ENCODE measurements around the gene TNFRSF12A. TPM values are rescaled to one million over a fixed set of nuclear protein-coding genes. Genes with fewer than 3 reads are reported as not detected.

Gene TNFRSF12A
- total and polyA plus RNA-seq, 2 of the 13 experiments (the other 11 are each of a cell fraction or from before 2014, with no cell fraction given) = 61.9 to 66.0 TPM

DNA sequence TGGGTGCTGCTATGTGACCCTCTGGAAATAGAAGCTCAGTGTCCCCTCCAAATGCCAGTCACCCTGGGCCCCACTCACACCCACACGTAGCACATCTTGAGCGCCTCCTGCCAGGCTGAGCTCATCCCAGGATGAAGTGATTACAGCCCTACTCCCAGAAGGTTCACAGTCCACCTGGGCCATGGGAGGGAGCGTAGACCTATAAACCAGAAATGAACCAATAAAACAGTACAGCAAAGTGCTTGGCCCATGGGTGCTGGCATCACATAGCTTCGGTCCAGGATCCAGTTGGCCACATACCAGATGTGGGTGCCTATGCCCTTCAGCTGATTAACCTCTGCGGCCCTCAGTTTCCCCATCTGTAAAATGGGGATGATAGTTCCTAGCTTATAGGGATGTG is 18.7 kb downstream of the TNFRSF12A start (continued):
- TF ChIP-seq, protein P1, sequence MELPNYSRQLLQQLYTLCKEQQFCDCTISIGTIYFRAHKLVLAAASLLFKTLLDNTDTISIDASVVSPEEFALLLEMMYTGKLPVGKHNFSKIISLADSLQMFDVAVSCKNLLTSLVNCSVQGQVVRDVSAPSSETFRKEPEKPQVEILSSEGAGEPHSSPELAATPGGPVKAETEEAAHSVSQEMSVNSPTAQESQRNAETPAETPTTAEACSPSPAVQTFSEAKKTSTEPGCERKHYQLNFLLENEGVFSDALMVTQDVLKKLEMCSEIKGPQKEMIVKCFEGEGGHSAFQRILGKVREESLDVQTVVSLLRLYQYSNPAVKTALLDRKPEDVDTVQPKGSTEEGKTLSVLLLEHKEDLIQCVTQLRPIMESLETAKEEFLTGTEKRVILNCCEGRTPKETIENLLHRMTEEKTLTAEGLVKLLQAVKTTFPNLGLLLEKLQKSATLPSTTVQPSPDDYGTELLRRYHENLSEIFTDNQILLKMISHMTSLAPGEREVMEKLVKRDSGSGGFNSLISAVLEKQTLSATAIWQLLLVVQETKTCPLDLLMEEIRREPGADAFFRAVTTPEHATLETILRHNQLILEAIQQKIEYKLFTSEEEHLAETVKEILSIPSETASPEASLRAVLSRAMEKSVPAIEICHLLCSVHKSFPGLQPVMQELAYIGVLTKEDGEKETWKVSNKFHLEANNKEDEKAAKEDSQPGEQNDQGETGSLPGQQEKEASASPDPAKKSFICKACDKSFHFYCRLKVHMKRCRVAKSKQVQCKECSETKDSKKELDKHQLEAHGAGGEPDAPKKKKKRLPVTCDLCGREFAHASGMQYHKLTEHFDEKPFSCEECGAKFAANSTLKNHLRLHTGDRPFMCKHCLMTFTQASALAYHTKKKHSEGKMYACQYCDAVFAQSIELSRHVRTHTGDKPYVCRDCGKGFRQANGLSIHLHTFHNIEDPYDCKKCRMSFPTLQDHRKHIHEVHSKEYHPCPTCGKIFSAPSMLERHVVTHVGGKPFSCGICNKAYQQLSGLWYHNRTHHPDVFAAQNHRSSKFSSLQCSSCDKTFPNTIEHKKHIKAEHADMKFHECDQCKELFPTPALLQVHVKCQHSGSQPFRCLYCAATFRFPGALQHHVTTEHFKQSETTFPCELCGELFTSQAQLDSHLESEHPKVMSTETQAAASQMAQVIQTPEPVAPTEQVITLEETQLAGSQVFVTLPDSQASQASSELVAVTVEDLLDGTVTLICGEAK (IDR thresholded peaks at IDR 0.05) = no peak
- TF ChIP-seq, protein P1 (CRISPR knock-in tag; IDR thresholded peaks at IDR 0.05) = no peak
- TF ChIP-seq, protein P2, sequence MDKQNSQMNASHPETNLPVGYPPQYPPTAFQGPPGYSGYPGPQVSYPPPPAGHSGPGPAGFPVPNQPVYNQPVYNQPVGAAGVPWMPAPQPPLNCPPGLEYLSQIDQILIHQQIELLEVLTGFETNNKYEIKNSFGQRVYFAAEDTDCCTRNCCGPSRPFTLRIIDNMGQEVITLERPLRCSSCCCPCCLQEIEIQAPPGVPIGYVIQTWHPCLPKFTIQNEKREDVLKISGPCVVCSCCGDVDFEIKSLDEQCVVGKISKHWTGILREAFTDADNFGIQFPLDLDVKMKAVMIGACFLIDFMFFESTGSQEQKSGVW (CRISPR knock-in tag; IDR thresholded peaks at IDR 0.05; ENCODE audit: borderline replicate concordance) = no peak
- TF ChIP-seq SRSF9 (IDR thresholded peaks at IDR 0.05; ENCODE audit: borderline replicate concordance, insufficient read depth, low read depth, low read length, poor library complexity, severe bottlenecking) = no peak
- no peak for TF ChIP-seq FOXK2 (IDR thresholded peaks at IDR 0.05)
- TF ChIP-seq ZMYM3 (CRISPR knock-in tag; IDR thresholded peaks at IDR 0.05) = peak; percentile 30; the same call in 1 of the 2 replicates
- peak; percentile 89 for TF ChIP-seq ZNF629 (CRISPR knock-in tag; conservative IDR thresholded peaks at IDR 0.05)
- TF ChIP-seq, protein P3, sequence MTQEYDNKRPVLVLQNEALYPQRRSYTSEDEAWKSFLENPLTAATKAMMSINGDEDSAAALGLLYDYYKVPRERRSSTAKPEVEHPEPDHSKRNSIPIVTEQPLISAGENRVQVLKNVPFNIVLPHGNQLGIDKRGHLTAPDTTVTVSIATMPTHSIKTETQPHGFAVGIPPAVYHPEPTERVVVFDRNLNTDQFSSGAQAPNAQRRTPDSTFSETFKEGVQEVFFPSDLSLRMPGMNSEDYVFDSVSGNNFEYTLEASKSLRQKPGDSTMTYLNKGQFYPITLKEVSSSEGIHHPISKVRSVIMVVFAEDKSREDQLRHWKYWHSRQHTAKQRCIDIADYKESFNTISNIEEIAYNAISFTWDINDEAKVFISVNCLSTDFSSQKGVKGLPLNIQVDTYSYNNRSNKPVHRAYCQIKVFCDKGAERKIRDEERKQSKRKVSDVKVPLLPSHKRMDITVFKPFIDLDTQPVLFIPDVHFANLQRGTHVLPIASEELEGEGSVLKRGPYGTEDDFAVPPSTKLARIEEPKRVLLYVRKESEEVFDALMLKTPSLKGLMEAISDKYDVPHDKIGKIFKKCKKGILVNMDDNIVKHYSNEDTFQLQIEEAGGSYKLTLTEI (CRISPR knock-in tag; conservative IDR thresholded peaks at IDR 0.05) = no peak
- TF ChIP-seq, protein P4, sequence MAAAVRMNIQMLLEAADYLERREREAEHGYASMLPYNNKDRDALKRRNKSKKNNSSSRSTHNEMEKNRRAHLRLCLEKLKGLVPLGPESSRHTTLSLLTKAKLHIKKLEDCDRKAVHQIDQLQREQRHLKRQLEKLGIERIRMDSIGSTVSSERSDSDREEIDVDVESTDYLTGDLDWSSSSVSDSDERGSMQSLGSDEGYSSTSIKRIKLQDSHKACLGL (CRISPR knock-in tag; IDR thresholded peaks at IDR 0.05) = no peak
- TF ChIP-seq, protein P5, sequence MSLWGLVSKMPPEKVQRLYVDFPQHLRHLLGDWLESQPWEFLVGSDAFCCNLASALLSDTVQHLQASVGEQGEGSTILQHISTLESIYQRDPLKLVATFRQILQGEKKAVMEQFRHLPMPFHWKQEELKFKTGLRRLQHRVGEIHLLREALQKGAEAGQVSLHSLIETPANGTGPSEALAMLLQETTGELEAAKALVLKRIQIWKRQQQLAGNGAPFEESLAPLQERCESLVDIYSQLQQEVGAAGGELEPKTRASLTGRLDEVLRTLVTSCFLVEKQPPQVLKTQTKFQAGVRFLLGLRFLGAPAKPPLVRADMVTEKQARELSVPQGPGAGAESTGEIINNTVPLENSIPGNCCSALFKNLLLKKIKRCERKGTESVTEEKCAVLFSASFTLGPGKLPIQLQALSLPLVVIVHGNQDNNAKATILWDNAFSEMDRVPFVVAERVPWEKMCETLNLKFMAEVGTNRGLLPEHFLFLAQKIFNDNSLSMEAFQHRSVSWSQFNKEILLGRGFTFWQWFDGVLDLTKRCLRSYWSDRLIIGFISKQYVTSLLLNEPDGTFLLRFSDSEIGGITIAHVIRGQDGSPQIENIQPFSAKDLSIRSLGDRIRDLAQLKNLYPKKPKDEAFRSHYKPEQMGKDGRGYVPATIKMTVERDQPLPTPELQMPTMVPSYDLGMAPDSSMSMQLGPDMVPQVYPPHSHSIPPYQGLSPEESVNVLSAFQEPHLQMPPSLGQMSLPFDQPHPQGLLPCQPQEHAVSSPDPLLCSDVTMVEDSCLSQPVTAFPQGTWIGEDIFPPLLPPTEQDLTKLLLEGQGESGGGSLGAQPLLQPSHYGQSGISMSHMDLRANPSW (CRISPR knock-in tag; IDR thresholded peaks at IDR 0.05; ENCODE audit: borderline replicate concordance) = no peak

All from HepG2 (cell line).